ENCODE results near the gene EIF4G1. TPM values are rescaled to one million over a fixed set of nuclear protein-coding genes. Genes with fewer than 3 reads are reported as not detected.
"Not testable (repeated sequence)": the region's sequence is repeated elsewhere in the genome, so short reads cannot be mapped to it uniquely, and the experiment has no call there.

Gene EIF4G1
- total RNA-seq, 1 experiment from 2014 or later, result 446 TPM

DNA sequence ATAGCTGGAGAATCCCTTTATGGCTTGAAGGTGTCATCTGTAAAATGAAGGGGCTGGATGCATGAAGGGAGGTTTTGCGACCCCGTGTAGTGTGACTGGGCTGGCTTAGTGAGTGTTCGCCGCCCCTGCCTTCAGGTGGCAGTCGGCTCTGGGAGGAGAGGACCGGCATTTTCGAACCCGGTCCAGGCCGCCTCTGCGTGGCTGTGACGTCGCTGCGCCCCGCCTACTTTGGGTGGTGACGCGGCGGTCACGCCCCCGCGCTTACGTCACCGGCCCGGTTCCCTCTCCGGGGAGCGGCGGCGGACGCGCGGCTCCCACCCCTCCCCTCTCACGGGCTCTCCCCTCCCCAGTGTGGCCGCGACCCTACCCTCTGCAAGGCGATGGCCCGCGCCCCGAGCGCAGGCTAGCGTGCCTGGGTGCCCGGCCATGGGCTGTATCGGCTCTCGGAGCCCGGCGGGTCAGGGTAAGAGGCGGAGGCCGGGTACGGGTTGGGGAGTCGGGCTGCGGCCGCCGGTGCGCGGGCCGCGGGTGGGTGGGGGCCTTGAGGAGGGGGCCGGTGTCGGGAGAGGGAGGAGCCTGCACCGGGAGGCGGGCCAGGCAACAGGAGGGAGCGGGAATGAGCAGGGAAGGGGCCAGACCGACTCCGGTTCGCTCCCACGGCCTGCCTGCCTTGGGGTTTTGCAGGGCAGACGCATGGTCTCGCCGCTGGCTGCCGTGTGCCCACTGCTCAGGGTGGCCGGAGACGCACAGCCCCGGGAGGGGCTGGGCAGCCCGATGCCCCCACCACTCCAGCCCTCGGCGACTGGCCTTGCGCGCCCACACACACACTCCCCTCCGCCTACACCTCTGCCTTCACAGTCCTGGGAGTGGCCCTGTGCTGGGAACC is 21.5 kb downstream of the EIF4G1 start:
- no peak for DNase-seq (ENCODE audit: low spot score)

DNA sequence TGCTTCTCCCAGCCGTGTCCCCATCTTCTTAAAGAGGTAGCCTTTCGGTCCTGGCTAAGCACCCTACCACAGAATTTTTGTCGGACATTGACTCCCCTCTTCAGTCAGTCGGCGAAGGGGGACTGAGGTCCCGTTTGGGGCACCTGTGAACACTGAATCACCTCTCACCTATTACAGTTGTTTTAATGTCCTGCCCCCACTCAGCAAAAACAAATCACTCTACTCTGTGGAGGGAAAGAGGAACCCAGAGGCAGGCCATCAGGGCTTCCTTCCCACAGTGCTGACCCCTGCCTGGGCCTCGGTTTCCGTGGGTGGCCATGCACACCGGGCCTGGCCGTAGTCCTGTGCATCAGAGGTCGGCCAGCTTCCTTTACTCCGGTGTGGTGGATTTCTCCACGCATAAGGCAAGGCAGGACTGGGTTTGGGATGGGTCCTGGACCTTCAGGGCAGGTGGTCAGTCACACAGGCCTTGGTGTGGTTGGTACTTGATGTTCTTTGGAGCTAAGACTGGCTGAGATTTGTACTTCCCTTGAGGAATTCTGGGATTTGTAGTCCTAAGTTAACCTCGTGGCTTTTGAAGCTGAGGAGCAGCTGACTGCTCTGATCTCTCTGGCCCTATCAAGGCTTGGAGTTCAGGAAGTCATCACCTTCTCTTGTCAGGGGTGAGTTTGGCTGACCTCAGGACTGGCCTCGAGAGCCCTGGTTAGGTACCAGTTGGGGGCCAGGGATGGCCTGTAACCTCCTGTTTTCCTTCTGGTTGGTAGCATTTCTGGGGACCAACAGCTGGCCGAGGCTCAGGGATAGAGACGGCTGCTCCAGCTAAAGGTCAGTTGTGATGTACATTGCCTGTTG is 22.4 kb downstream of the EIF4G1 start:
- DNase-seq (ENCODE audit: low spot score), result no peak

DNA sequence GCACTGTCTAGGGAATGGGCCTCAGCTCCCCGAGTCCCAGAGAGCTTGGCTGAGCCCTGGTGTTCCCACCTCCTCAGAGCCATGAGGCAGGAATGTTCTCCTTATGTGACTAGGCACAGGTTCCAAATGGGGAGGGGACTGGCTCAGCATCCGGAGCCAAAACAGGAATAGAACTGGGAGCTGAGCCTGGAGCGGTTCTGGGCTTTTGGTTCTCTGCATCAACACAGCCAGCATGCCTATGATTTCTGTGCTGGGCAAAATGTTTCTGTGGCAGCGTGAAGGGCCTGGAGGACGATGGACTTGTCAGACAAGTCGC is 23.0 kb downstream of the EIF4G1 start, which contains the start of gene FAM131A:
TSS of gene FAM131A (plus strand) at position 202 of the 316 bp plus-strand sequence. CDS start at position 233, 31 bp downstream.
- DNase-seq (ENCODE audit: low spot score), result no peak

DNA sequence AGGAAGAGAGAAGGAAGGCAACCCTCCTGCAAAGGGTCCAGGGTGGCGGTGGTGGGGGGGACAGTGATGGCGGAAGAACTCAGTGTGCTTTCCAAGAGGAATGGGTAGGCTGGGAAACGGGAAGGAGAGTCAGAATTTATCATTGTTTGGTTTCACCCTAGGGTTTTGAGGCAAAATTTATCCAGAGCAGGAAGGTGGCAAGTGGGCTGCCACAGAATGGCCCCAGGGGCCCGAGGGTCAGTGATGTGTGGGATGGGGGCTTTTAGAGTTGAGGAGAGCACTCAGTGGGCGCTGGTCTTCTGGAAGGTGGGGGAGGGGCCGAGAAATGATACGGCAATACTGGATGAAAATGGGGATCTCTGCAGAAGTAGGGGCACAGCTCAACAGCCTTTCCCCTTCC is 23.6 kb downstream of the EIF4G1 start:
- no peak for DNase-seq (ENCODE audit: low spot score)

DNA sequence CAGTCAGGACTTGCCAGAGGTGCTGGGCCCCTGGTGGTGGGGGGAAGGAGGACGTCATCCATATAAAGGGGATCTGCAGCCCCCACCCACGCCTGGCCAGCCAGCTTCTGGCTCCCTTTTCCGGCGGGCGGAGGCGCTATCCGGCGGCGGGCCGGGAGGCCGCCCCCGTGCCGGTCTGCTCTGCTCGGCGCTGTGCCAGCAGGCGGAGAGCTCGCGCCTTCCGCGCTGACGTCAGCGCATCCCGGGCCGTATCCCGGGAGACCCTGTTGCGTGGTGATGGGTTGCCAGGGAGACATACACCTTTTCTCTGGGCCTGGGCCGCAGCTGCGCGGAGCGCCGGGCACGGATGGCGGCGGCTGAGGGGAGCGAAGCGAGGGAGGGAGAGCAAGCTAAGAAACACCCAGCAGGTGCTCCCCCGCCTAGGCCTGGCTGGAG is 24.1 kb downstream of the EIF4G1 start:
- no peak for DNase-seq (ENCODE audit: low spot score)

DNA sequence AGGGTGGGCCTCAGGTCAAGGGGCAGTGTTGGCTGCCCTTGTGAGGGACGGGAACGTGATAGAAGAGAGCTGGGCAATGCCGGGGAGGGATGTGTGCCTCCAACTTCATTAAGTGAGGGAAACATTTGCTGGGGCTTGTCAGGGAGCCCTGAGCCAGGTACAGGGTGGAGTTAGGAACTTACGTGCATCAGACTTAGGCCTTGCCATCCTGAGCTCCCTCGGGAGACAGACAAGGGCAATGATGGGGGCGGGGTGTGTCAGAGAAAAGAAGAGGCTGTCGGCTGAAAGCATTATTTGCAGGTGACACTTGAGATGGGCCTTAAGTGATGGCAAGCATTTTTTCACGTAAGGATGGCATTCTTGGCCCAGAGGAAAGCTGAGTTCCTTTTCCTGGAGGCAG is 24.6 kb downstream of the EIF4G1 start:
- DNase-seq (ENCODE audit: low spot score), result no peak

DNA sequence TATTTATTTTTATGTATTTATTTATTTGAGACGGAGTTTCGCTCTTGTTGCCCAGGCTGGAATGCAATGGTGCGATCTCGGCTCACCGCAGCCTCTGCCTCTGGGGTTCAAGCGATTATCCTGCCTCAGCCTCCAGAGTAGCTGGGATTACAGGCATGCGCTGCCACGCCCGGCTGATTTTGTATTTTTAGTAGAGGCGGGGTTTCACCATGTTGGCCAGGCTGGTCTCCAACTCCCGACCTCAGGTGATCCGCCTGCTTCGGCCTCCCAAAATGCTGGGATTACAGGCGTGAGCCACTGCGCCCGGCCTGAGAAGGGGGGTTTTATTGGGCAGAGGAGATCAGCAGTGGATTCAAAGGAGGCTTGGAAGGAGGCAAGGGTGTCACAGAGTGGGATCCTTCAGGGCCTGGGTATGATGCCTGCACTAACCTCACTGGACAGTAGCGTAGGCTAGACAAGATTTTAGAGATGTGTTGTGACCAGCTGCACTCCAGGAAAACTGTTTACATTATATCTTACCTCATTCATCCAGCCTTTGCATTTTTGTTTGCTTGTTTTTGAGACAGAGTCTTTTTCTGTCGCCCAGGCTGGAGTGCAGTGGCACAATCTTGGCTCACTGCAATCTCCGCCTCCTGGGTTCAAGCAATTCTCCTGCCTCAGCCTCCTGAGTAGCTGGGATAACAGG is 25.2 kb downstream of the EIF4G1 start:
- DNase-seq (ENCODE audit: low spot score), result not testable (repeated sequence)

DNA sequence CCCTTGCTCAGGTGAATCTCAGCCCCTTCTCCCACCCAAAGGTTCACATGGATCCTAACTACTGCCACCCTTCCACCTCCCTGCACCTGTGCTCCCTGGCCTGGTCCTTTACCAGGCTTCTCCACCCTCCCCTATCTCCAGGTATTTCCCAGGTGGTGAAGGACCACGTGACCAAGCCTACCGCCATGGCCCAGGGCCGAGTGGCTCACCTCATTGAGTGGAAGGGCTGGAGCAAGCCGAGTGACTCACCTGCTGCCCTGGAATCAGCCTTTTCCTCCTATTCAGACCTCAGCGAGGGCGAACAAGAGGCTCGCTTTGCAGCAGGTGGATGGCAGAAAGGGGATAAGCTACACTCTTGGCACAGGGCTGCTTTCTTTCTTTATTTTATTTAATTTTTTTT is 27.5 kb downstream of the EIF4G1 start:
- DNase-seq (ENCODE audit: low spot score), result no peak

DNA sequence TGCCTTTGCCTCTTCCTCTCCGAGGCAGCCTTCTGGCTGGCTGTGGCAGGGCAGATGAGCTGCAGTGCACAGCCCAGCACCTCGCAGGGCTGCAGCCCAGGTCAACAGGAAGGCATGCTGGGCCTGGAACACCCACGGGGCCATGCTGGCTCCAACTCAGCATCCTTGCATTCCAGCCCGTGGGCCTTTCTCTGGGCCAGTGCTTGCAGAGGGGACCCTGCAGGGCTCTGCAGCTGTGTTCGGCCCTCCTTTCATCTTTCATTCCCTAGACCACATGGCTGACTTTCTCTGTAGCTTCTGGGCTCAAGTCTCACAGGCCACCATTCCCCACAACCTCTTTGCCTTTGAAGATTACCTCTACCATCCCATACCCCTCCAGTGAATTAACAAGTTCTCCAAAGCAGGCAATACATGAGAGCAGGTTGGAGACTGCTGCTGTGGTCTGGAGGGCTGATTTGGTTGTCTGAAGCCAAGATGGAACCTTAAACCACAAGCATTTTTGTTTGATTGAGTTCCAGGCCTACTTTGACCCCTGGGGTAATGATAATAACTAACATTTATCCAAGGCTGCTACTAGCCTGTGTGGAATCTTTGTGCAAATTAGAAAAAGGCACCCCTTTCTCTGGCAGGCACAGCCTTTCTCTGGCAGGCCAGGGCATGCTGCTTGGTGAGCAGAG is 28.9 kb downstream of the EIF4G1 start:
- no peak for DNase-seq (ENCODE audit: low spot score)

DNA sequence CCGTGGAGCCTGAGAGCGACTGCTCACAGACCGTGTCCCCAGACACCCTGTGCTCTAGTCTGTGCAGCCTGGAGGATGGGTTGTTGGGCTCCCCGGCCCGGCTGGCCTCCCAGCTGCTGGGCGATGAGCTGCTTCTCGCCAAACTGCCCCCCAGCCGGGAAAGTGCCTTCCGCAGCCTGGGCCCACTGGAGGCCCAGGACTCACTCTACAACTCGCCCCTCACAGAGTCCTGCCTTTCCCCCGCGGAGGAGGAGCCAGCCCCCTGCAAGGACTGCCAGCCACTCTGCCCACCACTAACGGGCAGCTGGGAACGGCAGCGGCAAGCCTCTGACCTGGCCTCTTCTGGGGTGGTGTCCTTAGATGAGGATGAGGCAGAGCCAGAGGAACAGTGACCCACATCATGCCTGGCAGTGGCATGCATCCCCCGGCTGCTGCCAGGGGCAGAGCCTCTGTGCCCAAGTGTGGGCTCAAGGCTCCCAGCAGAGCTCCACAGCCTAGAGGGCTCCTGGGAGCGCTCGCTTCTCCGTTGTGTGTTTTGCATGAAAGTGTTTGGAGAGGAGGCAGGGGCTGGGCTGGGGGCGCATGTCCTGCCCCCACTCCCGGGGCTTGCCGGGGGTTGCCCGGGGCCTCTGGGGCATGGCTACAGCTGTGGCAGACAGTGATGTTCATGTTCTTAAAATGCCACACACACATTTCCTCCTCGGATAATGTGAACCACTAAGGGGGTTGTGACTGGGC is 30.3 kb downstream of the EIF4G1 start:
- no peak for DNase-seq (ENCODE audit: low spot score)

DNA sequence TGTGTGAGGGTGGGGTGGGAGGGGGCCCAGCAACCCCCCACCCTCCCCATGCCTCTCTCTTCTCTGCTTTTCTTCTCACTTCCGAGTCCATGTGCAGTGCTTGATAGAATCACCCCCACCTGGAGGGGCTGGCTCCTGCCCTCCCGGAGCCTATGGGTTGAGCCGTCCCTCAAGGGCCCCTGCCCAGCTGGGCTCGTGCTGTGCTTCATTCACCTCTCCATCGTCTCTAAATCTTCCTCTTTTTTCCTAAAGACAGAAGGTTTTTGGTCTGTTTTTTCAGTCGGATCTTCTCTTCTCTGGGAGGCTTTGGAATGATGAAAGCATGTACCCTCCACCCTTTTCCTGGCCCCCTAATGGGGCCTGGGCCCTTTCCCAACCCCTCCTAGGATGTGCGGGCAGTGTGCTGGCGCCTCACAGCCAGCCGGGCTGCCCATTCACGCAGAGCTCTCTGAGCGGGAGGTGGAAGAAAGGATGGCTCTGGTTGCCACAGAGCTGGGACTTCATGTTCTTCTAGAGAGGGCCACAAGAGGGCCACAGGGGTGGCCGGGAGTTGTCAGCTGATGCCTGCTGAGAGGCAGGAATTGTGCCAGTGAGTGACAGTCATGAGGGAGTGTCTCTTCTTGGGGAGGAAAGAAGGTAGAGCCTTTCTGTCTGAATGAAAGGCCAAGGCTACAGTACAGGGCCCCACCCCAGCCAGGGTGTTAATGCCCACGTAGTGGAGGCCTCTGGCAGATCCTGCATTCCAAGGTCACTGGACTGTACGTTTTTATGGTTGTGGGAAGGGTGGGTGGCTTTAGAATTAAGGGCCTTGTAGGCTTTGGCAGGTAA is 31.1 kb downstream of the EIF4G1 start:
- DNase-seq (ENCODE audit: low spot score), result peak; percentile 91

DNA sequence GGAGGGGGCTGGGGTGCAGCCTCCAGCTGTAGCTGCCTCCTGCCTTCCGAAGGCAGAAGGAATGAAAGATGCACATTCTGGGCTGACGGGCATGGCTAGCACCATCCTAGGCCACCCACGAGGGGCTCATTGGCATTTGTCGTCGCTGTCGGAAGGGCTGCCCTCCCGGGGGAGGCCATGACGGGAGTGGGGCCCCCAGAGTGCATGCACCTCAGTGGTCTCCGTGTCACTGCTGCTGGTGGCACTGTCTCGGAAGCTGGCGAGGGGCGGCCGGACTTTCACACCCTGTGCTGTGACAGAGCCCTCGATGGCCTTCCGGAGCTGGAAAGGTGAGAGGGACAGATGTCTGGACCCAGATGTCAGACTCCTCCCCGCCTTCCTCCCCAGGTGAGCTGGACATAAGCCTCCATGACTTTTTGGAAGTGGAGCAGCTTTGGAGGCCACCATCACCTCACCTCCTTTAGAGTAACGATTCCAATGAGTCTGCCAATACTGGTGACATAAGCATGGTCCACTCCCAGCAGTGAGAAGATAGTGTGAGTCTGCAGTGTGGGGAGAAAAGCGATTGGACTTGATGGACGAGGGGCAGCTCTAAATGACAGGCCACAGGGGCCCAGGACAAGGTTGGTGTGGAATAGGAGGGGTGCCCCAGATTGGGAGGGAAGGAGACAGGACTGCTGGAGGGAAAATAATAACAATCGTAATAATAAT is 32.2 kb downstream of the EIF4G1 start:
- no peak for DNase-seq (ENCODE audit: low spot score)

DNA sequence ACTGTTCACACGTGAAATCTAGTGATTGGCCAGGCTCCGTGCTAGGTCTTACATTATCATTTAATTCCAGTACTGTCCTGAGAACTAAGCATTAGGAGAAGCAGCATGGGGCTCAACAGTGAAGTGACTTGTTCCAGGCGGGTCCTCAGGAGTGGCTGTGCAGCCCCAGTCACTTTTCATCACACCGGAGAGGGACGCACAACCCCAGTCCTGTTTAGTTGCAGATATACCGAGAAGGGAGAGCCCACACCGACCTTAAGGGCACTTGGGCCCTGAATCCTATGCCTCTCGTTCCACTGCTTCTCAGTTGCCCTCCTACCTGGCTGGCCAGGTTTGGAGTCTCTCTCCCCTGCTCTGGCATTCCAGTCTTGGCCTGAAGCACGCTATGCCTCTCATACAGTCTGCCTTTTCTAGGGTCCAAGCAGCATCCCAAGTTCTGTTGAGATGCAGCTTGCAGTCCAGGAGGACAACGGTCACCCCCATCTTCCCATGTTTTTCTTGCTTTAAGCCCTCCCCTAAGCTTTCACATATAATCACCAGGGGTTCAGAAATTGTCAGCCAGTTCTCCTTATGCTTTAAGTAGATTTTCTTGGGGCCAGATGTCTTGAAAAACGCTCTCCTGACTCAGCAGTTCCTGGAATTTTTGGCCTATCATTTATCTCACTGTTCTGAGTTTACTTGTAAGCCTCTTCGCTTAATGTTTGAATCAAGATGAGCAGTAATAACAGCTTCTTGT is 33.1 kb downstream of the EIF4G1 start:
- DNase-seq (ENCODE audit: low spot score), result no peak

DNA sequence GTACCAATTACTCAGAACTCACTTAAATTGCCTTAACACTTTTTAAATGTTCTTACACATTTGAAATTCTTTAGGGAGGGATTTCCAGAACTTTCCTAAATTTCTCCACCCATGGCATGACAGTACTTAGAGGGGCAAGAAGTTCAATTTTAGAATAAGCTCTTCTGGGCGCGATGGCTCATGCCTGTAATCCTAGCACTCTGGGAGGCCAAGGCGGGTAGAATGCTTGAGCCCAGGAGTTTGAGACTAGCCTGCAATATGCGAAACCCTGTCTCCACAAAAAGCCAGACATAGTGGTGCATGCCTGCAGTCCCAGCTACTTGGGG is 33.6 kb downstream of the EIF4G1 start:
- DNase-seq (ENCODE audit: low spot score), result no peak

DNA sequence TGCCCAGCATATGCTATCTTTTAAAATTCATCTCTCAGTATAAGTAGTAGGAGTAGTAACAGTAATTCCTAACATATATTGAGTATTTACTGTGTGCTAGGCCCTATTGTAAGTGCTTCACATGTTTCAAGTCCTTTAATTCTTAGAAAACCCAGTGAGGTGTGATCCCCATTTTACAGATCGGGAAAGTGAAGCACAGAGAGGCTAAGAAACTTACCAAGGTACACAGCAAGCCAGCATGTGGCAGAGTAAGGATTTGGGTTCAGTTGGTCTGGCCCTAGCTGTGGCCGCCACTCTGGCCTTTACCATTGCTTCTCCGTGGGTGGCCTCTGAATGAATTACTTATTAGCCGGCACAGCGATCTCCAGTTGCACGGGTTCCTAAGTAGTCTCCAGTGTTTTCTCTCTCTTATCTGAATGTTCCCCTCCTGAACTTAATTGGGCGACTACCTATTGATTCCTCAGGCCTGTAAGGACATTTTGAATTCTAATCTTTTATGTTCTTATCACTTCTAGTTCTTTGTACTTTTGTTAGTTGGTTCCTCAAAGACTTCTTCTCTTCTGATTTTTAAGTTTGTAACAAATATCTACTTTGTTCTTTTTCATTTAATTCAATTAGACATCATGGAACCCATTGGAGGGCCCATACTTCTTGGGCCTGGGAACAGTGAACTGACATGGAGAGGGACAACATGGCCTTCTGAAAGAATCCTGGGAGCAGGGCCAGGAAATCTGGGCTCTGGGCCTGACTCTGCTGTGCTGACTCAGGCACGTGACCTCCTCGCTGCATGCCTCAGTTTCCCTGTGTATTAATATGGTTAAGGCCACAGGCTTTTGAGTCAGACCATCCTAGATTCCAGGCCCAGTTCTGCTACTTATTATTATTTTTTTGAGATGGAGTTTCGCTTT is 35.4 kb downstream of the EIF4G1 start:
- DNase-seq (ENCODE audit: low spot score), result no peak

DNA sequence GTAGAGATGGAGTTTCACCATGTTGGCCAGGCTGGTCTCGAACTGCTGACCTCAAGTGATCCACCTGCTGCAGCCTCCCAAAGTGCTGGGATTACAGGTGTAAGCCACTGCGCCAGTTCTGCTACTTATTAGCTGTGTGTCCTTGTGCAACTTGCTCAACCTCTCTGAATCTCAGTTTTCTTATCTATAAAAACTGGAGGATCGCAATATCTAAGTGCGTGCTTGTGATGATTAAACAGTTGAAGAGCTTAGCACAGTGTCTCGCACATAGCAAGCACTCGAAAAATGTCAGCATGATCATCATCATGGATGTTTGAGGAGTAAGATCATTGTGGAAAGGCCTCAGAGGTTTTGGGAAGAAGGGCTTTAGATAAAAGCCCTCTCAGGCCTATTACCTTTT is 36.2 kb downstream of the EIF4G1 start:
- no peak for DNase-seq (ENCODE audit: low spot score)

DNA sequence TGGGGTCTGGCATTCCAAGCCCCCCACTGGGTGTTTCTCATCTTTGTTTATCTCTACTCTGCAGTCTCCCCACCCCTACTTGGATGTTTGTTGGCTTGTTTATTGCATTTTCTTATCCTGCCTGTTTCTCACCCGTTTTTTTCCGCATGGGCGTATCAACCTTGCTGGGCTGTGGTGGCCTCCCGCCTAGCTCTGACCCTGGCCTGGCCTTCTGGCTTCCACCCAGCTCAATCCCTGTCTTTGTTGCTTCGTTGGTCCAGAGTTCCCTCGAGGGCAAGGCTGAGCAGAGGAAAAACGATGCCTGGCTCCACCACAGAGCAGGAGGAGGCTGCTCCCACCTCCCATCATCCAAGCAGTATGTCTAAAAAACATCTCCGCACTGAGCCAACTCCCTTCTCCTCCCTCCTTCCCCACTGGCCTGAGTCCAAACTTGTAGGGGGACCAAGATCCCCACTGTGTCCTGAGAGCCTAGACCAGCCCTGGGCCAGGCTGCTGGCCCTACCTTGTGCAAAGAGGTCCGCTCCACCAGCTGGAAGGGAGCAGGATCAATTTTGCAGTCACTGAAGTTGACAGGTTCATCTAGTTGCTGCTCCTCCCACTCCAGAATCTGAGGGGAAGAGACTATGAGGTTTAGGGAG is 37.2 kb downstream of the EIF4G1 start:
- DNase-seq (ENCODE audit: low spot score), result no peak

All from A172 (cell line).